Bronchial epithelial cell (primary cell): ENCODE data around the gene PITHD1. TPM values are rescaled to one million over a fixed set of nuclear protein-coding genes. Genes with fewer than 3 reads are reported as not detected.

ENCODE experiments used
- DNase-seq: peaks from one replicate; pipeline ENCODE4 v3.0.0-alpha.2; 2010; ENCODE audit warnings: low read depth
- FAIRE-seq: peaks from 2 replicates; lab custom pipeline; 2011; peaks lifted over from hg19 to GRCh38; lab: Jason Lieb, UNC
- H3K27me3 ChIP-seq: 2 replicates; pipeline ENCODE4 v1.5.1; 2011; ENCODE audit warnings: low read length; ENCODE audit not compliant: control insufficient read depth, insufficient read depth
- H3K36me3 ChIP-seq: 2 replicates; pipeline ENCODE4 v1.5.1; 2011; ENCODE audit warnings: low read length; ENCODE audit not compliant: control insufficient read depth, insufficient read depth
- H3K4me3 ChIP-seq: 2 replicates; pipeline ENCODE4 v1.5.1; 2011; ENCODE audit warnings: mild to moderate bottlenecking, low read depth, low read length, control low read depth
- total RNA-seq: library from RNA; depleted of rRNA; stranded (reverse); fragments of >200 nt; gene quantifications from 2 replicates; pipeline ENCODE4 v1.2.1, GENCODE V29; 2014
- TF ChIP-seq, protein P1 (sequence below): IDR thresholded peaks from 2 replicates; pipeline ENCODE4 v1.5.1; 2011; ENCODE audit warnings: mild to moderate bottlenecking, moderate library complexity, low read length, control low read depth, inconsistent platforms; ENCODE audit not compliant: insufficient read depth, severe bottlenecking

PITHD1 gene
- total RNA-seq, 1 donor from 2014 or later = 66.1 TPM

DNA sequence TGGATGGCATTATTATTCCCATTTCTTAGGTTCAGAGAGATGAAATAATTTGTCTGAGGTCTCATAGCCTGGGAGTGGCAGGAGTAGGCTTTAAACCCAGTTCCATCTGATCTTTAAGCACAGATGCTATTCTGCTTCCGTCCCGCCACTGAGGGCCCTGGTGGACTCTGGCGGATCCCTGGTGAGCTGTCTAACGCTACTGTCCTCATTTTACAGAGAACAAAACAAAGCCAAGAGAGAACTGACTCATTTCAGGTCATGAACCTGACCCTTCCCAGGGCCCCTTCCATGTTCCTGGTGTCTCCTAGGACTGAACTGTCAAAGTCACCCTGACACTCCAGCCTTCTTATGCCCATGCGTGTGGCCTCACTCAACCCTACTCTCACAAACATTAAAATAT, 25.5 kb downstream of the PITHD1 start:
- TF ChIP-seq, protein P1, sequence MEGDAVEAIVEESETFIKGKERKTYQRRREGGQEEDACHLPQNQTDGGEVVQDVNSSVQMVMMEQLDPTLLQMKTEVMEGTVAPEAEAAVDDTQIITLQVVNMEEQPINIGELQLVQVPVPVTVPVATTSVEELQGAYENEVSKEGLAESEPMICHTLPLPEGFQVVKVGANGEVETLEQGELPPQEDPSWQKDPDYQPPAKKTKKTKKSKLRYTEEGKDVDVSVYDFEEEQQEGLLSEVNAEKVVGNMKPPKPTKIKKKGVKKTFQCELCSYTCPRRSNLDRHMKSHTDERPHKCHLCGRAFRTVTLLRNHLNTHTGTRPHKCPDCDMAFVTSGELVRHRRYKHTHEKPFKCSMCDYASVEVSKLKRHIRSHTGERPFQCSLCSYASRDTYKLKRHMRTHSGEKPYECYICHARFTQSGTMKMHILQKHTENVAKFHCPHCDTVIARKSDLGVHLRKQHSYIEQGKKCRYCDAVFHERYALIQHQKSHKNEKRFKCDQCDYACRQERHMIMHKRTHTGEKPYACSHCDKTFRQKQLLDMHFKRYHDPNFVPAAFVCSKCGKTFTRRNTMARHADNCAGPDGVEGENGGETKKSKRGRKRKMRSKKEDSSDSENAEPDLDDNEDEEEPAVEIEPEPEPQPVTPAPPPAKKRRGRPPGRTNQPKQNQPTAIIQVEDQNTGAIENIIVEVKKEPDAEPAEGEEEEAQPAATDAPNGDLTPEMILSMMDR = no peak
- DNase-seq (no peak), FAIRE-seq (no peak)
- peaks cover 10% of the 10 kb centered on the region for H3K36me3 ChIP-seq
- no peaks in the 10 kb centered on the region for H3K27me3 ChIP-seq
- no peak overlapping the region for H3K4me3 ChIP-seq

DNA sequence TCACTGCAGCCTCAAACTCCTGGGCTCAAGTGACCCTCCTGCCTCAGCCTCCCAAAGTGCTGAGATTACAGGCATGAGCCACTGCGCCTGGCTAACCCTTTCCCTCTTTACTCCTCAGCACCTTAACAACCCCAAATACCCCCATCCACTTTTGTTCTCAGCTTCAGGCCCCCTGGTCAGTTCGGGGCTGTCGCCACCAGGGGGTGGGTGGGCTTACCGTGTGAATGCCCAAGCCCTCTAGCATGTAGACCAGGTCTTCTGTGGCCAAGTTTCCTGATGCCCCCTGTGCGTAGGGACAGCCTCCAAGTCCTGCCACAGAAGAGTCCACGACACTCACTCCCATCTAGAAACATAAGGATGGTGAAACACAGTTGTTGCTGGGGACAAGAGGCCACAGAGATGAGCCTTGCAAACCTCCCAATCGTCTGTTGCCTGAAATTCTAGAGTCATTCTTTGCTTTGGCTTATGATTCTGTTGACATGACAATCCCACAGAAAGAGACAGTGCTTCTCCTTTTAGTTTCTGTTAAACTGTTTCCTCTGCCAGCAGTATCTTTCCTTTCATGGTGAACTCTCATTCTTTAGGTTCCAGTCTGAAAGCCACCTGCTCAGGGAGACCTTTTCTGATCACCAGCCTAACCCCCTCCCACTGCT, 26.1 kb downstream of the PITHD1 start:
- FAIRE-seq (peak; percentile 68), DNase-seq (no peak)
- TF ChIP-seq, protein P1 = peak; percentile 5
- Histone ChIP-seq H3K36me3 (peaks cover 8% of the 10 kb centered on the region), H3K27me3 (no peaks in the 10 kb centered on the region), H3K4me3 (no peak overlapping the region)

DNA sequence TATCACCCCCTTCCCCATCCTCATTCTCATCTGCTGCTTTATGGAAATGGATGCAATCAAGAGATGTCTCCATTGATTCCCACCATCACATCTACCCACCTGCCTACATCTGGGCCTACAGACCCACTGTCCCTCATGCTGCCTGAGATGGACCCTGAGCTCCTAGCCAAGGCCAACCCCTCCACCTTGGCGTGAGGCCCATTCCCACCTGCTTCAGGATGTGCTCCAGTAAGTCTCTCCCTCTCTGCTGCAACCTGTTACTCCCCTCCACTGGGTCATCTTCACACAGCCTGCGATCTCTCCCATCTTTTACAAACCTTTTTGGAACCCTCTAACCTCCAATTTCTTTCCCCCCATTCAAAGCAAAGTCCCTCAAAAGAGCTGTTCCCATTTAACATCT, 26.8 kb downstream of the PITHD1 start:
- DNase-seq (no peak), FAIRE-seq (no peak)
- Histone ChIP-seq H3K4me3 (no peak overlapping the region), H3K36me3 (peaks cover 8% of the 10 kb centered on the region), H3K27me3 (no peaks in the 10 kb centered on the region)
- TF ChIP-seq, protein P1 = no peak

DNA sequence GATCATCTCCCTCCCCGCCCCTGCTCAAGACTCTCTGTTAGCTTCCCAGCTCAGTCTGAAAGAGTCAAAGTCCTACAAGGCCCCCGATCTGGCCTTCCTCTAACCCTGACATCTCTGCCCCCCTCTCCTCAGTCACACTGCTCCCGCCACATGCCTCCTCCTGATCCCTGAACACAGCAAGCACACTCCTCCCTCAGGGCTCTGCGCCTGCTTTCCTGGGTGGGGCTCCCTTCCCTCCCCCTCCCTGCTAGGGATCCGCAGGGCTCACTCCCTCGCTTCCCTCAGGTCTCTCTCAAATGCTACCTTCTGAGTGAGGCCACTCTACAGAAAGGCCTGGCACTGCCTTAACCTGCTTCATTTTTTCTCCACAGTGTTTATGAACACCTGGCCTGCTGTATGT, 28.1 kb downstream of the PITHD1 start:
- Histone ChIP-seq H3K4me3 (no peak overlapping the region), H3K36me3 (peaks cover 8% of the 10 kb centered on the region), H3K27me3 (no peaks in the 10 kb centered on the region)
- no peak for DNase-seq
- FAIRE-seq = no peak
- TF ChIP-seq, protein P1 = no peak

DNA sequence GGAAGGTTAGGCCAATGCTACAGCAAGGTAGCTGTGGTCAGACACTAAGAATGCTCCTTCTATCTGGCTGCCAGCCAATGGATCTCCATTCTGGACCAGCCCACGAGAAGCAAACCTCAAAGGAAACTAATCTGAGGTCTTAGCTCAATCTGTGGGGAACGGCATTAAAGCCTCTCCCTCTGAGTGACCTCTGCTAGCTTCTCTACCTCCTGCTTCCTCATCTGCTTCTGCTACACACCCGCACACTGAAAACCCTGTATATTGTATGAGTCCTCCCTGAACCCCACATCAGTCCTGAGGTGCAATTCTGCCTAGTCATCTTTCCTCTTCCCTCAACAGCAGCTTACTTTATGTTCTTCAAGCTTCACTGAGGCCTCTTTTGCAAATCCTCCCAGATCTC, 29.2 kb downstream of the PITHD1 start:
- Histone ChIP-seq H3K36me3 (peaks cover 9% of the 10 kb centered on the region), H3K27me3 (no peaks in the 10 kb centered on the region), H3K4me3 (no peak overlapping the region)
- no peak for DNase-seq
- TF ChIP-seq, protein P1 = no peak
- peak; percentile 55 for FAIRE-seq

DNA sequence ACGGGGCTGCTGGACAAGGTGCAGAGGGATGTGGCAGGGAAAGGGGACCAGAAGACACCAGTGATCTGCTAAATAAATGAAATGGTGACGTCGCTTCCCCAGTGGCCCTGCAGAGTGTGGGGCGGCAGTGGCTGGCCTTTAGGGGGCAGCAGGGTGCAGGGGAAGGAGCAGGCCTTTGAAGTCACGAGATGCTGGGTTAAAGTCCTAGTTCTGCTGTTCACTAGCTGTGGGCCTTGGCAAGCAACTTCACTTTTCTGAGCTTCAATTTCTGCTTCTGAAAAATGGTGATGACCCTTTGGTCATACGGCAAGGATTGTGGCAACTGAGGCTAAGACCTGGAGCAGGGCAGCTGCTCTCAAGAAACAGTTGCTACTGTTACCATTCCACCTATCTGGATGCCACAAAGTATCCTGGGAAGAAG, 31.5 kb downstream of the PITHD1 start:
- peaks cover 10% of the 10 kb centered on the region for H3K36me3 ChIP-seq
- no peak overlapping the region for H3K4me3 ChIP-seq
- FAIRE-seq = no peak
- H3K27me3 ChIP-seq = no peaks in the 10 kb centered on the region
- TF ChIP-seq, protein P1 = peak; percentile 94
- peak; percentile 51 for DNase-seq
